NCI-H187 treated with DMSO at 0.1 percent for 48 hours (cell line): ENCODE results near the gene COL23A1.
"Not testable (repeated sequence)": the region's sequence is repeated elsewhere in the genome, so short reads cannot be mapped to it uniquely, and the experiment has no call there.

Experiments used
- DNase-seq: peaks from one replicate; lab custom pipeline; 2025; lab: John Stamatoyannopoulos, UW

The COL23A1 gene

GRCh38 chr5:178588769-178589168 is 1.4 kb downstream of the COL23A1 start:
- DNase-seq, result no peak

- DNase-seq, result no peak
Measured at GRCh38 chr5:178587763-178588611, 2.2 kb downstream of the COL23A1 start.

- no peak for DNase-seq
Measured at GRCh38 chr5:178586396-178586795, 3.8 kb downstream of the COL23A1 start.

- DNase-seq, result not testable (repeated sequence)
Measured at GRCh38 chr5:178585421-178585820, 4.8 kb downstream of the COL23A1 start.

DNA sequence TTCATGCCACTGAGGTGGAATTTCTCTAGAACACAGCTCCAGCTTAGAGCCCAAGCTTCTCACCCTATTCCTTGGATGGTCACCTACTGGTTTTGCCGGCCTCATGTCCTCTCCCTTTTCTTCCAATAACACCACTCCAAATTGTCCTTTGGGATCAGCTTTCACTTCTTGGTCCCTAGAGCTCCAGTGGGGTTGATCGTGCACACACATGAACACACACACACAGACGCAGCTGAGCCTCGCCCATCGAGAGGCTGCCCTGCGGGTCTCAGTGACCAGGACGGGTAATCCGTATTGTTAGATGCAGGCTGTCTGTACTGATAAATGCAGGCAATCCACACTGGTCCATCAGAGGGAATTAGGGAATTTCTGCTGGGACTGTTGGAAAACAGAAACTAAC is 6.9 kb downstream of the COL23A1 start:
- DNase-seq, result no peak

DNA sequence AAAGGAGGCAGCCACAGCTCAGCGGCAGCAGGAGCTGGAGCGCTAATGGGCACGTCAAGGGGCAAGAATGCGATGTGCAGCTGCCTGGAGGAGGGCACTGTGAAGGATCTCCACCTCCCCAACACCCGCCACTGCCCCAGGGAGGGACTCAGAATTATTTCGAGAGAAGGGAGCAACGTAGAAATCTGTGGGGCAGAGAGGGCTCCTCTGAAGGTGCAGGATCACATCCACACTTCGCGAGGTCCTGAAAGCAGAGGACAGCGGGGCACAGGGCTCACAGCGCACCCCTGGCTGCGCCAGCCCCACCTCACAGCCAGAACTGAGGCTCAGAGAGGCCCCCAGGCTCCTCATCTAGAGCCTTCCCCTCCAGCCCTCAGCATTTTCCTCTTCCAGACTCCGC is 7.9 kb downstream of the COL23A1 start:
- DNase-seq, result no peak

DNA sequence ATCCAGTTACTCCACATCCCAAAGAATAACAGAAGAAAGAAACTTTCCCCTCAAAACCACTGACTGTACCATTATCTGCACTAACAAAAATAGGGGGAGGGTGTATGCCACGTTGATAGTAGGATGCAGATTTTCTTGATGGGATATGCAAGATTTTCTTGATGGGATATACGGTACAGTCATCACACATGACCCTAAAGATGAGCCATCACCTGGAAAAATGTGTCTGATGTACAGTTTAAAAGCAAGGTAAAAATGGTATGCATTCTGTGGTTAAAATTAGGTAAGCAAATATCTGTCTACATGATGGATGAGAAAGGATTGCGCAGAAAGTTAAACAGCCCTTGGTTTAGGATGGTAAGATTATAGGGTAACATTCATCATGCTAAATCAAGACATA is 8.6 kb downstream of the COL23A1 start:
- DNase-seq, result no peak

DNA sequence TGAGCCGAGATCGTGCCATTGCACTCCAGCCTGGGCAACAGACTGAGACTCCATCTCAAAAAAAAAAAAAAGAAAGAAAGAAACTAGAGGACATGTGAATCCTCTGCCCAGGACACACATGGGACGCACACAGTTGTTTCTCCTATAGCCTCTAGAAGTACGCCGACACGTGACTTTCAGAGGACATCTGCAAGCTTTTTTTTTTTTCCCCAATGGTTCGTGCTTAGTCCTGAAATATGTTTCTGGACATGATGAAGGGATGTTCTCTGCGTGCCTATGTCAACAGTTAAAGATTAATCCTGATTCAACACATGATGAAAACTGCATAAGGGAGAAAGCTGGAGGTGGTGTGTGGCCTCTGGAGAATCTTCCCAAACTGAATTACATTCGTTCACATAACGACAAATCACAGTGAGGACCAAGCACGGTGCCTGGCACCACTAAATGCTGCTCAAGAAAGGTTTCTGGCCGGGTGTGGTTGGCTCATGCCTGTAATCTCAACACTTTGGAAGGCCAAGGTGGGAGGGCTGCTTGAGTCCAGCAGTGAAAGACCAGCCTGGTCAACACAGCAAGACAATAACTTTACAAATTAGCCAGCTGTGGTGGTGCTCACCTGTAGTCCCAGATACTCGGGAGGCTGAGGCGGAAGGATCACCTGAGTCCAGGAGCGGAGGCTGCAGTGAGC is 9.8 kb downstream of the COL23A1 start:
- no peak for DNase-seq

DNA sequence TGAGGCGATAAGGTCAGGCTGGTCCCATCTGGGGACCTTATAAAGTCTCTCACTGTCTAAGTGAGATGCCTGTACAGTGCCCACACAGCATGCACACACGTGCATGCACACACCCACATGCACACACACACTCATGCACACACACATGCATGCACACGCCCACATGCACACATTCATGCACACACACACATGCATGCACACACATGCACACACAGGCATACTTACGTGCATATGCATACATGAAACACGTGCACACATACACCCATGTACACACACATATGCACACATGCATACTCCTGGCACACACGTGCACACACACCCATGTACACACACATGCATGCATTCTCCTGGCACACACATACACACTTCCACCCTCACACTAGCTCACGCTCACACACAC is 12.2 kb downstream of the COL23A1 start:
- no peak for DNase-seq

DNA sequence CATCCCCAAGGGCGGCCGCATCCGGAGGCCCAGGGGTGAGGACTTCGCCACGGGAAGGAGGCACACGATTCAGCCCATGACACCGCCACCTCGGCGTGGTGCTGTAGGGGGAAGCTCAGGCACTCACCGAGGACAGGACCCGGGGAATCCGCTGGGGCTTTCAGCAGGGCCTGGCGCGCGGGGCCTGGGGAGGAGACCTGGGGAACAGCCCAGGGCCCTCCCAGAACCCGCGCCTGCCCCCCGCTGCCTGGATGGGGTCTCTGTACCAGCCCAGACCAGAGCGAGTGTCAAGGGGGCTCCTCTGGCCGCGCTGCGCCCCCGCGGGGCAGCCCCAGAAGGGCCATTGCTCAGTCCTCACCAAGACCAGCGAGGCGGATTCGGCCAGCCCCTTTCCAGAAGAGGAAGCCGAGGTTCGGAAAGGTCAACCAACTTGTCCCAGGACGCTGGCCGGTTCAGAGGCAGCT is 12.8 kb downstream of the COL23A1 start:
- DNase-seq, result no peak

GRCh38 chr5:178576591-178577351 is 13.4 kb downstream of the COL23A1 start:
- DNase-seq, result no peak

DNA sequence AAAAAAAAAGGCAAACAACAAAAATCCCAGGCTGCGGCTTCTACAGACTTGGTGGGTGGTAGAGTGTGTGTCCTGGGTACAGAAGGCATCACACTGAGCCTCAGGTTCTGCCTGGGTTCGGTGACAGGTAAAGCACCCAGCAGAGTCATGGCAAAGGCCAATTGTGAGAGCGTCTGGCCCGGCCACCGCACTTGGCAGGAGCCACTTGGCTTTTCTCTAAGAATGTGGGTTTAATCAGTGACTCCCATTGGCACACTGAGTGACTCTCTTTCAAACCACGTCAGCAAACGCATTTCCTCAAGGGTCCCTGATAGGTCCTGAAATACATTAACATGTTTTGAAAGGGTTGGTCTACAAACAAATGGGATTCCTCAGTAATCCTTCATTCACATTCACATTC is 17.0 kb downstream of the COL23A1 start:
- DNase-seq, result no peak

GRCh38 chr5:178572617-178573016 is 17.6 kb downstream of the COL23A1 start:
- DNase-seq, result no peak

DNA sequence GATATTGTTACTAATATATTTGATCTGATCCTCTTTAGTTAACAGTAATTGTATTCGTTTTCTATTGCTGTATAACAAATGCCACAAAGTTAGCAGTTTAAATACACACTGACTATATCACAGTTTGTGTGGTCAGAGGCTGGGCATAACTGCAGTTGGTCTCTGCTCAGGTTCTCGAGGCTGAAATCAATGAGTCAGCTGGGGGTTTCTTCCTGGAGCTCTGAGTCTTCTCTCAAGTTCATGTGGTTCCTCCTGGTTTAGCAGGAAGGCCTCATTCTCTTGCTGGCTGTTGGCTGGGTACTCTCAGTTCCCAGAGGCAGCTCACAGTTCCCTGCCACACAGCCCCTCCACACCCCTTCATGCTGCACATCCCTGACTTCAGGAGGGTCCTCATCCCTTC is 20.7 kb downstream of the COL23A1 start:
- no peak for DNase-seq

- DNase-seq, result no peak
Measured at GRCh38 chr5:178564811-178565550, 25.2 kb downstream of the COL23A1 start.

- DNase-seq, result no peak
Measured at GRCh38 chr5:178564397-178564796, 25.8 kb downstream of the COL23A1 start.

DNA sequence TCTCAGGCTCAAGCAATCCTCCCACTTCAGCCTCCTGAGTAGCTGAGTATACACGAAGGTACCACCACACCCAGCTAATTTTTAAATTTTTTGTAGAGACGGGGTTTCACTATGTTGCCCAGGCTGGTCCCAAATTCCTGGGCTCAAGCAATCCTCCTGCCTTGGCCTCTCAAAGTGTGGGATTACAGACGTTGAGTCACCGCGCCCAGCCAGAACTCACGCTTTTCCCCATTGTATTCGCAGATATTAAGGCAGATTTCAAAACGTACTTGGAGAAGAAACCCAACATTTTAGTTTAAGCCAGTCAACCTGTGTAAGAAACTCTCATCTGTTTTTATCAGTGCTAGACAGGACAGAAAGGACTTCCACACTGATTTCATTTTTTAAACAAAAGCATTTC is 26.6 kb downstream of the COL23A1 start:
- no peak for DNase-seq

GRCh38 chr5:178561746-178562264 is 28.4 kb downstream of the COL23A1 start:
- DNase-seq, result no peak

DNA sequence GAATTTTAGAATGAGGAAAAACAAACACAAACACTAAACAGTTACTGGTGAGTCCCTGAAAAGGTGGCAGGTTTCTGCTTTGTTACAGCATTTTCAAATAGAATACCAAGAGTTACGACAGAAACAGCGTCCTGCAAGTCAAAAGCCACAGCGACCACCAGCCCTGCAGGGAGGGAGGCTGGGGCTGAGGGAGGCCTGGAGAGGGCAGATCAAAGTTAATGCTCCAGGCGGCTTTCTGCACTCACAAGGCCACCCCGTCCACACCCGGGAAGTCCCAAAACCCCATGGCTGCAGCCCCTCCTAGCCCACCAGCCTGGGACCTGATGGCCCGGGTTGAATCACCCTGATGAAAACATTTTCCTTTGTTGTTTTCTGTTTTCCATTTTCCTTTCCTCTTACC is 29.3 kb downstream of the COL23A1 start:
- DNase-seq, result no peak

- no peak for DNase-seq
Measured at GRCh38 chr5:178557416-178557815, 32.8 kb downstream of the COL23A1 start.

GRCh38 chr5:178555771-178556211 is 34.4 kb downstream of the COL23A1 start:
- no peak for DNase-seq

GRCh38 chr5:178555005-178555404 is 35.2 kb downstream of the COL23A1 start:
- DNase-seq, result no peak
